B cell (primary cell): ENCODE measurements around the gene PPP1R3D. TPM values are rescaled to one million over a fixed set of nuclear protein-coding genes. Genes with fewer than 3 reads are reported as not detected.

Experiments
- ATAC-seq: fragments of 200-7000 bp; cut with Tn5 transposase; one replicate; pipeline ENCODE4 v1.10.0; 2021; ENCODE audit warnings: low read depth, mild to moderate bottlenecking, moderate number of reproducible peaks, moderate library complexity
- CTCF ChIA-PET: fragments of 350-600 bp; sonication (Branson Sonifier 250); formaldehyde crosslinking; loops from one replicate; lab custom pipeline; 2021; ENCODE audit warnings: antibody characterized with exemption, inconsistent platforms; lab: Charles Lee
- POLR2A ChIA-PET: fragments of 350-600 bp; sonication (Branson Sonifier 250); formaldehyde crosslinking; loops from one replicate; lab custom pipeline; 2021; ENCODE audit warnings: antibody characterized with exemption; lab: Charles Lee
- DNase-seq: peaks from one replicate; pipeline ENCODE4 v3.0.0; 2013
- H2AFZ ChIP-seq: 2 replicates; pipeline ENCODE4 v1.6.1; 2012; ENCODE audit warnings: mild to moderate bottlenecking, low read depth, low read length; ENCODE audit not compliant: insufficient read depth, poor library complexity, severe bottlenecking
- H3K27ac ChIP-seq, 2 donors: 1 replicate in 1 of 2; 2 replicates in 1 of 2; pipeline ENCODE4 v1.5.1; 2012 to 2013; ENCODE audit warnings: low read length in 2 of 2, mild to moderate bottlenecking in 2 of 2, moderate library complexity in 1 of 2
- H3K27me3 ChIP-seq, 4 experiments: fragments of 200-600 bp in 1 of 4; sonication (generic) in 1 of 4; replicated peaks in 1 of 4; 1 replicate in 2 of 4; 2 replicates in 2 of 4; pipeline versions ENCODE4 v1.6.1 to v1.7.0; 2013 to 2016; ENCODE audit warnings: low read length in 3 of 4, mild to moderate bottlenecking in 2 of 4, mixed read lengths in 1 of 4, moderate library complexity in 1 of 4; ENCODE audit not compliant: insufficient read depth in 4 of 4, control insufficient read depth in 3 of 4; ENCODE audit errors: control extremely low read depth in 1 of 4
- H3K36me3 ChIP-seq, 2 experiments: replicated peaks in 1 of 2; 1 replicate in 1 of 2; 2 replicates in 1 of 2; pipeline versions ENCODE4 v1.6.1 to v1.7.1; 2013; ENCODE audit warnings: low read length in 1 of 2; ENCODE audit not compliant: insufficient read depth in 2 of 2, control insufficient read depth in 1 of 2; ENCODE audit errors: control extremely low read depth in 1 of 2, extremely low read depth in 1 of 2
- H3K4me1 ChIP-seq, 2 donors: fragments of 200-600 bp in 1 of 2; sonication (generic) in 1 of 2; 1 replicate in 1 of 2; 2 replicates in 1 of 2; pipeline versions ENCODE4 v1.5.1 to v1.6.1; 2013 to 2017; ENCODE audit warnings: low read length in 2 of 2; ENCODE audit not compliant: control insufficient read depth in 2 of 2, insufficient read depth in 2 of 2
- H3K4me2 ChIP-seq: replicated peaks from 2 replicates; pipeline ENCODE3; 2012; ENCODE audit warnings: mild to moderate bottlenecking, low read depth, low read length; ENCODE audit not compliant: poor library complexity, severe bottlenecking
- H3K4me3 ChIP-seq, 5 experiments: fragments of 200-600 bp in 1 of 5; sonication (generic) in 1 of 5; 1 replicate in 3 of 5; 2 replicates in 2 of 5; pipeline versions ENCODE4 v1.5.1 to v1.7.0; 2011 to 2016; ENCODE audit warnings: low read length in 4 of 5, mild to moderate bottlenecking in 4 of 5, low read depth in 2 of 5, control low read depth in 1 of 5, moderate library complexity in 1 of 5; ENCODE audit not compliant: insufficient read depth in 1 of 5; ENCODE audit errors: control extremely low read depth in 1 of 5, extremely low read depth in 1 of 5
- H3K79me2 ChIP-seq: fragments of 200-600 bp; sonication (generic); one replicate; pipeline ENCODE4 v1.6.0; 2016; ENCODE audit warnings: low read length; ENCODE audit not compliant: control insufficient read depth, insufficient read depth
- H3K9ac ChIP-seq: fragments of 200-600 bp; sonication (generic); 2 replicates; pipeline ENCODE4 v1.6.1; 2017; ENCODE audit warnings: mild to moderate bottlenecking, low read length, moderate library complexity
- H3K9me3 ChIP-seq, 3 donors: one replicate each; pipeline versions ENCODE4 v1.6.1 to v1.7.1; 2013; ENCODE audit warnings: low read length in 2 of 3; ENCODE audit not compliant: control insufficient read depth in 2 of 3, insufficient read depth in 1 of 3; ENCODE audit errors: control extremely low read depth in 1 of 3
- H4K20me1 ChIP-seq: 2 replicates; pipeline ENCODE4 v1.6.0; 2012; ENCODE audit warnings: mild to moderate bottlenecking, low read length; ENCODE audit not compliant: insufficient read depth, control insufficient read depth, poor library complexity, severe bottlenecking
- H3K27ac Mint-ChIP-seq: one replicate; pipeline ENCODE4 v1.8.0; 2021; ENCODE audit warnings: mixed read lengths
- H3K27me3 Mint-ChIP-seq: one replicate; pipeline ENCODE4 v1.8.0; 2021; ENCODE audit warnings: mixed read lengths
- H3K4me1 Mint-ChIP-seq: one replicate; pipeline ENCODE4 v1.8.0; 2021; ENCODE audit warnings: mixed read lengths
- H3K4me3 Mint-ChIP-seq: one replicate; pipeline ENCODE4 v1.8.0; 2021; ENCODE audit warnings: mixed read lengths
- H3K9me3 Mint-ChIP-seq: one replicate; pipeline ENCODE4 v1.8.0; 2022; ENCODE audit warnings: mixed read lengths; ENCODE audit not compliant: insufficient read depth
- EZH2 ChIP-seq: IDR thresholded peaks from 2 replicates; pipeline ENCODE4 v1.6.1; 2012; ENCODE audit warnings: borderline replicate concordance, low read depth, mild to moderate bottlenecking, moderate library complexity, low read length; ENCODE audit not compliant: insufficient read depth, poor library complexity, severe bottlenecking
- WGBS: methylation state at CpG from one replicate; pipeline ENCODE4 v1.1.5; 2013; ENCODE audit warnings: missing lambda C conversion rate; ENCODE audit not compliant: insufficient coverage; 5-methylcytosine and 5-hydroxymethylcytosine counted together
- intact Hi-C: fragments of 100-400 bp; cut with micrococcal nuclease; formaldehyde crosslinking; loops from one replicate; pipeline ENCODE4 v1.10.0; 2022
- polyA plus RNA-seq: library from polyadenylated mRNA; depleted of rRNA; stranded (reverse); fragments of >200 nt; gene quantifications from 2 replicates; pipeline ENCODE4 v1.2.3, GENCODE V29; 2012
- total RNA-seq, 2 donors: library from RNA; stranded (reverse); fragments of 120-200 nt in 1 of 2; gene quantifications; 1 replicate in 1 of 2; 2 replicates in 1 of 2; pipeline versions ENCODE4 v1.2.3 to v1.2.4, GENCODE V29; 2013 to 2022
- TF ChIP-seq, protein P1 (sequence below): fragments of 200-600 bp; IDR thresholded peaks from one replicate; pipeline ENCODE4 v1.8.0; 2022; ENCODE audit warnings: antibody characterized with exemption, mild to moderate bottlenecking

The PPP1R3D gene
- total and polyA plus RNA-seq, 2 donors (not counting 1 experiment from before 2014, with no cell fraction given): 1.2 to 13.6 TPM

GRCh38 chr20:59944726-59945125 is 4.6 kb upstream of the PPP1R3D start:
- H2AFZ ChIP-seq: no peak overlapping the region
- WGBS: 98% methylated on average over 5 of the region's 7 CpGs
- no peak overlapping the region for H3K27ac ChIP-seq
- Mint-ChIP-seq H3K27ac (no peak overlapping the region), H3K9me3 (no peaks in the 10 kb centered on the region), H3K27me3 (no peaks in the 10 kb centered on the region), H3K4me3 (no peak overlapping the region), H3K4me1 (peaks cover 28% of the 10 kb centered on the region)
- ChIA-PET CTCF (interaction anchor here (4.1 kb wide), 1 partner anchor 10 kb away, joined by 29 read pairs; the partner anchor contains the start of gene SYCP2), POLR2A (no interaction called here)
- H3K4me2 ChIP-seq: no peak overlapping the region
- H3K9ac ChIP-seq: no peak overlapping the region
- no peak overlapping the region for H3K4me3 ChIP-seq
- peaks cover 14 to 16% of the 10 kb centered on the region in 2 donors for H3K4me1 ChIP-seq
- H3K36me3 ChIP-seq: peaks cover 6 to 28% of the 10 kb centered on the region in 2 experiments
- no peaks in the 10 kb centered on the region for H4K20me1 ChIP-seq
- TF ChIP-seq, protein P1, sequence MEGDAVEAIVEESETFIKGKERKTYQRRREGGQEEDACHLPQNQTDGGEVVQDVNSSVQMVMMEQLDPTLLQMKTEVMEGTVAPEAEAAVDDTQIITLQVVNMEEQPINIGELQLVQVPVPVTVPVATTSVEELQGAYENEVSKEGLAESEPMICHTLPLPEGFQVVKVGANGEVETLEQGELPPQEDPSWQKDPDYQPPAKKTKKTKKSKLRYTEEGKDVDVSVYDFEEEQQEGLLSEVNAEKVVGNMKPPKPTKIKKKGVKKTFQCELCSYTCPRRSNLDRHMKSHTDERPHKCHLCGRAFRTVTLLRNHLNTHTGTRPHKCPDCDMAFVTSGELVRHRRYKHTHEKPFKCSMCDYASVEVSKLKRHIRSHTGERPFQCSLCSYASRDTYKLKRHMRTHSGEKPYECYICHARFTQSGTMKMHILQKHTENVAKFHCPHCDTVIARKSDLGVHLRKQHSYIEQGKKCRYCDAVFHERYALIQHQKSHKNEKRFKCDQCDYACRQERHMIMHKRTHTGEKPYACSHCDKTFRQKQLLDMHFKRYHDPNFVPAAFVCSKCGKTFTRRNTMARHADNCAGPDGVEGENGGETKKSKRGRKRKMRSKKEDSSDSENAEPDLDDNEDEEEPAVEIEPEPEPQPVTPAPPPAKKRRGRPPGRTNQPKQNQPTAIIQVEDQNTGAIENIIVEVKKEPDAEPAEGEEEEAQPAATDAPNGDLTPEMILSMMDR: no peak
- no peak for TF ChIP-seq EZH2
- H3K79me2 ChIP-seq: peaks cover 15% of the 10 kb centered on the region
- no peak for DNase-seq
- H3K27me3 ChIP-seq: no peaks in the 10 kb centered on the region
- ATAC-seq: no peak
- H3K9me3 ChIP-seq: no peaks in the 10 kb centered on the region
- intact Hi-C loops: loop anchor here (5.0 kb wide), 2 partner anchors 1283 to 1292 kb away; partner anchors contain the start of gene STX16

DNA sequence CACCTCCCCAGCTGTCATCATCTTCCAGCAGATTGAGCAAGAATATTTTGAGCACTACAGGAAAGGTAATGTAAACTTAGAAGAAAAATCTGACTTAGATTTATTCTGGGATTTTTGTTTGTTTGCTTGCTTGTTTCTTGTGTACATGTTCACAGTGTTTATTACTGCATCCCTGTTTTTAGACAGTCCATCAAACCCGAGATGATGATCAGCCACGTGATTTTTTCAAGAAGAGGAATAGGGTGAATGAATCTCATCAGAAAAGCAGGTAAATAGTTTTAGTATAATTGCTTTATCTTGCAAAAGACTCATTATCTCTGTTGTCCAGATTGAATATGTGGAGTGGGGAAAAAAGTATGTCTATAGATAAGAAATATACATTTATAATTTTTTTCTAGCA is 2.1 kb upstream of the PPP1R3D start:
- no peaks in the 10 kb centered on the region for H3K27me3 ChIP-seq
- no CpG with 5 or more reads among the region's 2 CpGs for WGBS
- peaks cover 6 to 28% of the 10 kb centered on the region in 2 experiments for H3K36me3 ChIP-seq
- POLR2A ChIA-PET: no interaction called here
- H3K27ac ChIP-seq: no peak overlapping the region
- H3K9me3 ChIP-seq: peaks cover 0 to 10% (median 0%) of the 10 kb centered on the region in 3 donors
- Mint-ChIP-seq H3K4me3 (no peak overlapping the region), H3K27me3 (no peaks in the 10 kb centered on the region), H3K4me1 (peaks cover 31% of the 10 kb centered on the region), H3K9me3 (no peaks in the 10 kb centered on the region), H3K27ac (no peak overlapping the region)
- no peak overlapping the region for H2AFZ ChIP-seq
- no peak overlapping the region for H3K9ac ChIP-seq
- no peak for TF ChIP-seq EZH2
- TF ChIP-seq, protein P1: no peak
- CTCF ChIA-PET: no interaction called here
- intact Hi-C loops: loop anchor here (5.0 kb wide), 1 partner anchor 1290 kb away; the partner anchor contains the start of gene STX16
- no peak overlapping the region for H3K4me3 ChIP-seq
- H3K79me2 ChIP-seq: peaks cover 22% of the 10 kb centered on the region
- H4K20me1 ChIP-seq: no peaks in the 10 kb centered on the region
- ATAC-seq (no peak), DNase-seq (no peak)
- peaks cover 20 to 21% of the 10 kb centered on the region in 2 donors for H3K4me1 ChIP-seq
- no peak overlapping the region for H3K4me2 ChIP-seq
